ENCODE data around the gene ATF6.
"Not testable (repeated sequence)": the region's sequence is repeated elsewhere in the genome, so short reads cannot be mapped to it uniquely, and the experiment has no call there.

The ATF6 gene, protein sequence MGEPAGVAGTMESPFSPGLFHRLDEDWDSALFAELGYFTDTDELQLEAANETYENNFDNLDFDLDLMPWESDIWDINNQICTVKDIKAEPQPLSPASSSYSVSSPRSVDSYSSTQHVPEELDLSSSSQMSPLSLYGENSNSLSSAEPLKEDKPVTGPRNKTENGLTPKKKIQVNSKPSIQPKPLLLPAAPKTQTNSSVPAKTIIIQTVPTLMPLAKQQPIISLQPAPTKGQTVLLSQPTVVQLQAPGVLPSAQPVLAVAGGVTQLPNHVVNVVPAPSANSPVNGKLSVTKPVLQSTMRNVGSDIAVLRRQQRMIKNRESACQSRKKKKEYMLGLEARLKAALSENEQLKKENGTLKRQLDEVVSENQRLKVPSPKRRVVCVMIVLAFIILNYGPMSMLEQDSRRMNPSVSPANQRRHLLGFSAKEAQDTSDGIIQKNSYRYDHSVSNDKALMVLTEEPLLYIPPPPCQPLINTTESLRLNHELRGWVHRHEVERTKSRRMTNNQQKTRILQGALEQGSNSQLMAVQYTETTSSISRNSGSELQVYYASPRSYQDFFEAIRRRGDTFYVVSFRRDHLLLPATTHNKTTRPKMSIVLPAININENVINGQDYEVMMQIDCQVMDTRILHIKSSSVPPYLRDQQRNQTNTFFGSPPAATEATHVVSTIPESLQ

DNA sequence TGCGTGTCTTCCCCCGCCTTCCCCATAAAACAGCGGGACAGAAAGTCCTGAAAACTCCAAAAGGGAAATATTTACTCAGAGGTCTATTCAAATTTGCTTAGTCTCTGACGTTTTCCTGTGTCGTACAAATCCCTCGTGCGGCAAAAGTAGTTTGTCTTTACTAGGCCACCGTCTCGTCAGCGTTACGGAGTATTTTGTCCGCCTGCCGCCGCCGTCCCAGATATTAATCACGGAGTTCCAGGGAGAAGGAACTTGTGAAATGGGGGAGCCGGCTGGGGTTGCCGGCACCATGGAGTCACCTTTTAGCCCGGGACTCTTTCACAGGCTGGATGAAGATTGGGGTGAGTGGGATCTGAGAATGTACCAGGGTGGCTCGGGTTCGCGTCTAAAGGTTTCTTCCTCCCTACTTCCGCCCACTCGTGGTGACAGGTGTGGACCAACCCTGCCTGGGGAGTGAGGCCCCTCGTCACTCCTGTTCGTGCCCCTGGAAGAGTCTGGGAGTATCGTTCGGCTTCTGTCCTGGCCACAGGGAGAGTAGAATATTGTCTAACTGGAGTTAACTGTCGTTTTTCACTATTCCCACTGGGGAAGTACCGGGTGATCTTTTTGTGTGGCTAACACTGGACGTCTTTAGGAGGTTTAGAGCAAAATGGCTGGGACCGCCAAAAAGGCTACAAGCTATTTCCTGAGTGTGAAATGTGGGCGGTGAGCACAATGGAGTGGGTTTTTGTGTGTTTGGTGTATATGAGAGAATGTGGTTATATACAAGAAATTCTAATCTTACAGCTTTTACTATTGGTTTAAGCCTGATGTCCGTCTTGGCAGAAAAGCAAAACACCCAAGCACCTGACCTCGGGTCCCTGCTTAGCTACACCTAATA is at the start of gene ATF6:
Gene ATF6, plus strand, starts transcription at position 219 of the 880 bp plus-strand sequence. Its CDS starts 41 bp downstream, at position 260.
- peak; percentile 91 for DNase-seq (ENCODE audit: low spot score)

DNA sequence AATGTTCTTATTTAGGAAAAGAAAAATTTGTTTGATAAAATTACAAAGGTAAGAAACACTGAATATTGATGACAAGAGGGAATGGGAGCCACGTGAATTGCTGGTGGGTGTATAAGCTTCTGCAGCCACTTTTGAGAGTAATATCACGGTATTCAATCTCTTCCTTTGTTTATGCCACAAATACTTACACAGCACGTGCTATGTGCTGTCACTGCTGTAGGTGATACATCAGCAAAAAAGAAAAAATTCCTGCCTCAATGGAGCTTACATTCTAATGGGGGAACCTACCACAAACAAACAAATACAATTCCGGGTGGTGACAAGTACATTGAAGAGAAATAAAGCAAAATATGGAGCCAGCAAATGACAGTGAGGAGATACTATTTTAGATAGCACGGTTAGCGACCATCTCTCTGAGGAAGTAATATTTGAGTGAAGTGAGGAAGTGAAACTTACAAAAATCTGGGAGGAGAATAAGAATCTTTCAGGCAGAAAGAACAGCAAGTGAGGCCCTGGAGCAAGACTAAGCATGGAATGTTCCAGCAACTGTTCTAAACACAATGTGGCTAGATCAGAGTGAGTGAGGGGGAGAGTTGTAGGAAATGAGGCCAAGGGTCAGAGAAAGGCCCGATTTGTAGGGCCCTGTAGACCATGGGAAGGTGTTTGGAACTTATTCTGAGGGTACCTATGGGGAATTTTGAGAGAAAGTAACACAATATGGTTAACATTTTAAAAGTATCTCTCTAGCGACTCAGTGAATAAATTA is 47.4 kb upstream of the ATF6 start:
- DNase-seq (ENCODE audit: low spot score) = no peak

DNA sequence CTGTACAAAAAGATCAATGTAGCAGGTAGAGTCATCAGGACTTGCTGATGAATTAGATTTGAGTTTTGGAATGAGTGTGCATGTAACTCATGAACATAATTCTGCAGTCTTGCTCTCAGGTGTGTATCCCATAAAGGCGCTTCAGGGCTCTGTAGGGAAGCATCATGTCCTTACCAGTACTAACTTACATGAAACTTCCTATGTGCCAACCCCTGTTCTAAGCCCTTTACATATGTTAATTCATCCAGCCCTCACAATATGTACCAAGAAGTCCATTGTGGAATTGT is 46.9 kb upstream of the ATF6 start:
- no peak for DNase-seq (ENCODE audit: low spot score)

DNA sequence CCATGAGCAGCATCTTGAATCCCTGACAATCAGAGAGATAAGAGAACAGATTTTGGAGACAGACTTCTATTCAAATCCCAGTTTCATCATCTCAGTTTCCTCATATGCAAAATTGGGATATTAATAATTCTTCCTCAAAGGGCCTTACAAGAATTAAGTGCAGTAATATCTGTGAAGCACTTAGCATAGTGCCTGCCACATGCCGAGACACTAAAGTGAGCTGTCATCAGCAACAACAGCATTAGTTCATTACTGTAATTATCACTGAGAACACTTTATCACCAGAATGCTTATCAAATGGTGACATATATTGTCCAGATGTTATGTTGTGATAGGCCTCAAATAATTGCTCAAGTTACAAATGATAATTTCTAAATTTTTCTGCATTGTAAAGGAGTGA is 45.7 kb upstream of the ATF6 start:
- no peak for DNase-seq (ENCODE audit: low spot score)

DNA sequence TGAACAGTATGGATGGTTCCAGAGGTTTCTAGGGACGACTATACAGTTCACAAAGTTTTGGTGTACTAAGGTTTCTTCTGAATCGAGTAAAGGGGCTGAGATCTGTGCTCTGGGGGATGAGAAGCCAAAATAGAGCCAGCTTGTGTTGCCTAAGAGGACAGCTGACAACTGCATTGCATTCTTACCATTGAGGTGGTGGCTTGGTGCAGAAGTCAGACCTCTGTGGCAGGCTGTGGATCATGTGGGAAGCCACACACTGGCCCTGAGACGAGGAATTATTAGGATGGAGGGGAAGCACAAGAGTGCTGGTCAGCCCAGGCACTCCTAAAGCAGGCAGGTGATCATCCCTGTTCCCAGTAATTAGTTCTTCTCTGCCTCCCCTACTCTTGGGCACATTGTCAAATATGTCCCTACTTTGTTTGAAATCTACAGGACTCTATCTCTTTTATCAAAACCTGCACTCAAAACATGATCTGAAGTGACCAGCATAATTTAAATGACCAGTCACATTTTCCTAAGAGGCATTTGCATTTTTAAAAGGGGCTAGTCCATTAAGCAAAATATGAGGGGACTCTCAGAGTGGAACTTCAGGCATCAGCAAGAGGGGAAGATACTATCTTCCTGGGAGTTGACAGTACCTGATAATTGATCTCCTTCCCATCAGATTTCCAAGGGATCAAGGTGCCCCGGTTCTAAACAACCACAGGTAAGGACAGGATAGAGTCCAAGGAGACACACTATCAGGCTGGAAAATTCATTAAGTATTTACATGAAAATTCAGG is 45.0 kb upstream of the ATF6 start, which contains the start of gene FCRLB:
Gene FCRLB, plus strand, starts transcription at position 589 of the 782 bp plus-strand sequence. CDS start 1,129 bp downstream, outside the sequence.
- DNase-seq (ENCODE audit: low spot score) = no peak

DNA sequence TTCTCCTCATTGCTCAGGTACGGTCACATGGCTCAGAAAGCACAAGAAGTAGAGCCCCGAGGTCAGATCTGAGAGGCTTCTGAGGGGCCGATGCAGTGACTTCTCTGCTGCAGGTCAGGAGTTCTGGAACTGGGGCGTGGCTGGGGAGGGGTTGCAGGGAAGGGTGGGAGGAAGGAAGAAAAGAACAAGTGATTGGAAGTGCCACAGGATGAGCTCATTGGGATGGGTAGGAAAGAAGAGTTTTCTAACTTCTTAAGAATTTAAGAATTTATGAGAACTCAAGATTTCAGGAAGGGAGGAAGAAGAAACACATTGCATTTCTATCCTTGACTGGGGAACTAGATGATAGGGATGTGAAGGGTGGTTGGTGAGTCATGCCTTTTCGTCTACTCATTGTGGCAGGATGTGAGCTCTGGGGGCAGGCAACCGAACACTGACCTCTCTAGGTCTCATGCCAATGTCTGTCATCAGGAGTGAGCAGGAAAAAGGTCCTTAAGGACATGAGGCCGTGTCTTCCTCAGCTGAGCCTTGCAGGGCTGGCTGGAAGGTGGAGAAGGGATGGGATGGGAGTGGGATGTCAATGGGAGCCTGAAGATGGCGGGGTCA is 44.3 kb upstream of the ATF6 start:
- no peak for DNase-seq (ENCODE audit: low spot score)

DNA sequence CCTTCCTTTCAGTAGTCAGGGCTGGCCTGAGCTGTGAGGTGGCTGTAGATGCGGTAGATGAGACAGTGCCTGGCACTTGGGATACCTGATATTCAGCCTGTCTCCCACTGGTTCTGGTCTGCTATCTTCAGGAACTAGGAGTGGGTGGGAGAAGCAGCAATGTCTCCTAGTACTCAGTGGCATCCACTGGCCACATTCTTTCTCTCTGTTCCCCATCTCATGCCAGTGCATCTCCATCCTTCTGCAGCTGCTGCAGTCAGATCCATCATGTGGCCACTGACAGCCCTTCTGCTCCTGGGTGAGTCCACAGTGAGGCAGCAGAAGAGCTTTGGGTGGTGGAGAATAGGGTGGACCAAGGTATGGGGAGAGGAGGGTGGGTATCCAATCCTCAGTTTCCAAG is 43.7 kb upstream of the ATF6 start:
- no peak for DNase-seq (ENCODE audit: low spot score)

DNA sequence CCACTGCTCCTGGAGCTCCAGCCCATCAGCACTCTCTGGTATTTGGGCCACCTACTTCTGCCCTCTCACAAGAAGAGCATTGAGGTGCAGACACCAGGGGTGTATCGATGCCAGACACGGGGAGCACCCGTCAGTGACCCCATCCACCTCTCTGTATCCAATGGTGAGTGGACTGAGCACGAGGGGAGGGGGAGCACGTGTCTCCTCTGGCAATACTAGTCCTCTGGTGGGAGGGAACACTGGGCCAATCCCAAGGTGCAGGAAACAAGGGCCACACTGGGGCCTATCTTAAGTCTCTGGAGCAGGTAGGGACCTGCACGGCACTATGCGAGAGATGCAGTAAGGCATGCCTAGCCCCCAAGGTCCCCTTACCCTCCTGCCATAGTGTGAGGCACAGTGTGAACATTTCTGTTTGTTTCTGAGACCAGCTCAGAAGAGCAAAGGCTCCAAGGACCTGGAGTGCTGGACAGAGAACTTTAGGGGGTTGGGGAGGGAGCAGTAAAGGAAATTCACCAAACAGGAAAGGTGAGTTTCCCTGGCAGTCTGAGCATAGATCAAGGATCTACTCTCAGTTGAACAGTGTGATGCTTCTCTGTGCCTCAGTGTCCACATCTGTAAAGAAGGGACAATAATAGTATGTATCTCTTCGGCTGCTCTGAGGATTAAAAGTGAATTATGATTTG is 42.5 kb upstream of the ATF6 start:
- no peak for DNase-seq (ENCODE audit: low spot score)

DNA sequence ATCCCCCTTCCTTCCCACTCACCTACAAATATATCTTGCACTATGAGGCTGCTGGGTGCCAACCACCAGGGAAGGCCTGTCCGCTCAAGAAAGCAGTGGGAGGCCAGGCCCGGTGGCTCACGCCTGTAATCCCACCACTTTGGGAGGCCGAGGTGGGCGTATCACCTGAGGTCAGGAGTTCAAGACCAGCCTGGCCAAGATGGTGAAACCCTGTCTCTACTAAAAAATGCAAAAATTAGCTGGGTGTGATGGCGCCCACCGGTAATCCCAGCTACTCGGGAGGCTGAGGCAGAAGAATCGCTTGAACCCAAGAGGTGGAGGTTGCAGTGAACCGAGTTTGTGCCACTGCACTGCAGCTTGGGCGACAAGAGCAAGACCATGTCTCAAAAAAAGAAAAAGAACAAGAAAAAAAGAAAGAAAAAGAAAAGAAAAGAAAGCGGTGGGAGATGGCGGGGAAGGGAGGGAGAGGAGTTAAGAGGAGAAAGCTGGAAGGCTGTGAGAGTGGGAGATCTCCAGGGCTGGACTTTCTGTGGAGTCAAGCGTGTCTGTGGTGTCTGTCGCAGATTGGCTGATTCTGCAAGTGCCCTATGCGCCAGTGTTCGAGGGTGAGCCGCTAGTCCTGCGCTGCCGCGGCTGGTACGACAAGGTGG is 40.7 kb upstream of the ATF6 start:
- not testable (repeated sequence) for DNase-seq (ENCODE audit: low spot score)

DNA sequence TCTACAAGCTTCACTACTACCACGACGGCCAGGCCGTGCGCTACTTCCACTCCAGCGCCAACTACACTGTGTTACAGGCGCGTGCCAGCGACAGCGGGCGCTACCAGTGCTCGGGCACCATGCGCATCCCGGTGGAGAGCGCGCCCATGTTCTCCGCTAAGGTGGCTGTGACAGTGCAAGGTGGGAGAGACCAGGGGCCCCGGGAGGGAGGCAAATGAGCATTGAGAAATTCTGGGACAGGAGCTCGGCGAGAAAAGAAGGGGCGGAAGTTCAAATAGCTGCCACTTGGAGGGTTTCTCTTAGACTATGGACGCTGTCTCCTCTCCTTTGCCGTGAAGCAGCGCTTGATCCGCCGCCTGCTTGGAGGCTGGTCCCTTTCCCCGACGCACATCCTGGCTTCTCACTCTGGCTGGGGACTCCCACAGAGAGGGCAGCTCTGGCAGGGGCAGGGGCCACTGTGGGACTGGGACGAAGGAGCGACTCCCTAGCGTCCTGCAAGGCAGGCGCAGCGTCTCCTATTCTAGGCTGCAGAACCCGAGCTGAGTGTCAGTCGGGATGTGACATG is 40.1 kb upstream of the ATF6 start:
- DNase-seq (ENCODE audit: low spot score) = peak; percentile 59

DNA sequence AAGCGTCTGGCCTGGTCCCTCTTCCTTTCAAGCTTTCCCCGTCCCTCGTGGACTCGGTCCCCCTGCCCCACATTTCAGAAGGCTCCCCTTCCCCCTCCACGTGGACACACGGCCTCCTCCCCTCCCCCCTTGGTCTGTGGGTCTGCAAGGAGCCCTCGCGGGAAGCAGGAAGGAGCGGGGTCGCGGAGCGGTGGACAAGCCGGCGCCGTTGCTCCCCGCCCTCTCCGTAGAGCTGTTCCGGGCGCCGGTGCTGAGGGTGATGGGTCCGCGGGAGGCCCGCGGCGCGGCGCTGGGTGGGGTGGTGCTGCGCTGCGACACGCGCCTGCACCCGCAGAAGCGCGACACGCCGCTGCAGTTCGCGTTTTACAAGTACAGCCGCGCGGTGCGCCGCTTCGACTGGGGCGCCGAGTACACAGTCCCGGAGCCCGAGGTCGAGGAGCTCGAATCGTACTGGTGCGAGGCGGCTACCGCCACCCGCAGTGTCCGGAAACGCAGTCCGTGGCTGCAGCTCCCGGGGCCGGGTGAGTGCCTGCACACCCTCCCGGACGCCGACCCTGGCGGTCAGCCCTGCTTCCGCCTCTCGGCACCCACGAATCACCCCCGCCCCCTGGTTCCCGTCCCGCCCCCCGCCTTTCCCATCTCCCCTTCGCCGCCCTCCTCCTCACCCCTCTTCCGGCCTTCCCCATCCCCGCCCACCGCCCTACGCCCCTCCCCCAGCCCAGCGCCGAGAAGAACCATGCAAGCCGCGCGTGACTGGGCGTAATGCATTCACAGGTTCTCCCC is 39.5 kb upstream of the ATF6 start:
- peak; percentile 80 for DNase-seq (ENCODE audit: low spot score)

DNA sequence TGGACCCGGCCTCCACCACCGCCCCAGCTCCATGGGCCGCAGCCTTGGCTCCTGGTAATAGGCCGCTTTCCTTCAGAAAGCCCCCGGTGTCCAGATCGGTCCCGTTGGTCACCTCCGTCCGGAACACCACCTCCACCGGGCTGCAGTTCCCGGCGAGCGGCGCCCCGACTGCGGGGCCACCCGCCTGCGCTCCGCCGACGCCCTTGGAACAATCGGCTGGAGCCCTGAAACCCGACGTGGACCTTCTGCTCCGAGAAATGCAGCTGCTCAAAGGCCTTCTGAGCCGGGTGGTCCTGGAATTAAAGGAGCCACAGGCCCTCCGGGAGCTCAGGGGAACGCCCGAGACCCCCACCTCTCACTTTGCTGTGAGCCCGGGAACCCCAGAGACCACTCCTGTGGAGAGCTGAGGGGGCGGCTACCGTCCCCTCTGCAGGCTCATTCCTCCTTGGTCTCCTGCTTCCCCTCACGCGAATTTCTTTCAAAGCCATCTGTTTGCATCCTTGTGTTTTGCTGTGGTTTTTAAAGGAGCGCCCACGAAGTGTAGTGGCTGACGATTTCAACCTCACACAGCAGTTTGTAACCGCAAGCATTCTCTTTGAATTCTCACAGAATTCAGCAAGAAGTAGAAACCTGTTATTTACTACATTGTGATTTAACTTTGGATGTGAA is 38.7 kb upstream of the ATF6 start:
- peak; percentile 42 for DNase-seq (ENCODE audit: low spot score)

DNA sequence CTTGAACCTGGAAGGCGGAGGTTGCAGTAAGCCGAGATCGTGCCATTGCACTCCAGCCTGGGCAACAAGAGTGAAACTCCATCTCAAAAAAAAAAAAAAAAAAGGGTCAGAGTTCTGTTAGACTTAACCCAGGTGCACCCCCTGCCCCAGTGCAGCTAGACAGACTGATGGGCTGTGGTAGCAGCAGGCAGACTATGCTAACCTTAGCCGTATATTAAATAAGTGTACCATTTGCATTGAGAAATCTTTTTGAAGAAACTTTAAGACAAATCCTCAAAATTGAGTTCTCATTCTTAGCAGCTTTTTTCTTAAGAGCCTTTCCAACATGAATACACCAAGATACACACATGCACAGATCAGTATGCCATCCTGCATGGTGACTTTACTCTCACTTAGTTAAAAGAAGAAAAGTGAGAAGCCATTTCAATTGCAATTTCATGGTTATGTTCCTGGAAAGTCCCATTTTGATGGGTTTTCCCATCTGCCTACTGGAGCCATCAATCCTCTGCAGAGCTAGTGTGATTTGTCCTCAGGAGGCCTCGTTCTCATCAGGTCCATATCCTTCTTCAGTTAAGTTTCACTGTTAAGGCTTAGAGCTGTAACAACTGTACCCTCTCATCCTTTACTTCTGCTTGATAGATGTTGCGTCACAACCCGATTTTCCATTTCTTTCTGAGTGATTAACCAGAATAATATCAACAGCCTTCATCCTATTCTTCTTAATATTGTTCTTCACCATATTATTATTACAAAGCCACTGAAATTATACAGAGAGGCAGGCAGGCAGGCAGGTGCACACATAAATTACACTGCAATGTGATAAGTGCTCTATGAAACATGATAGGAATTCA is 37.5 kb upstream of the ATF6 start:
- DNase-seq (ENCODE audit: low spot score) = no peak

DNA sequence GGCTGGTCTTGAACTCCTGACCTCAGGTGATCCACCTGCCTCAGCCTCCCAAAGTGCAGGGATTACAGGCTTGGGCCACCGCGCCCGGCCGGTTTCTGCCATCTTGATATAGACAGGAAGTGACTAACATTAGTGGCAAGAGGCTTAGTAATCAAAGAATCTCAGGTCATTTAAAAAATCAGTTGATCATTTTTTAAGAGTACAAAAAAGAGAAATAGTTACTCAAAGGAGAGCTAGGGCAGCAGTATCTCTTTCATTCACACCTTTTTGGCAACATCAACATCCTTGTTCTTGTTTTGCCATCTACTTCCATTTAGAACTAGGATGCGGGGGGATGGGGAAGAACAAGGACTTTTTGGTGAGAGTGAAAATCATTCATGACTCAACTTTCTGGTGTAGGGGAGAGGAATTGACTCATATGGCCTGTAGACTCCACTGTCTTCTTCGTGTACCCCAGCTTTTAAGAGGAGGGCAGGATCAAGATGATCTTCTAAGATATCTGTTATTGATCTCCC is 36.0 kb upstream of the ATF6 start:
- DNase-seq (ENCODE audit: low spot score) = no peak

DNA sequence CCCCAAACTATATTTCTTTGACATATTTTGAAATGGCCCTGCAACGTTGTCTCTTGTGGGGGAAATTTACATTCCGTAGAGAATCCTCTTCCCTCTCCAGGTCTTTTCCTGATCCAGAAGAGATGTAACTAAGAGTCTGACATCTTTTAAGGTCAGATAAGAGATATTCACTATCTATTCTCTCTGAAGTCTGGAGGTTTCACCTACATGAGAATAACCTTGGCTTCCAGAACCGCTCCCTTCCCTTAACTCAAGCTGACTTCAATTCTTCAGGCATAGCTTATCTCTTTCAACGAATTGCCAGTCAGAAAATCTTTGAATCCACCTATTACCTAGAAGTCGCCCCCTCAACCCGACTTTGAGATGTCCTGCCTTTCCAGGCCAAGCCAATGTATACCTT is 34.9 kb upstream of the ATF6 start:
- no peak for DNase-seq (ENCODE audit: low spot score)

DNA sequence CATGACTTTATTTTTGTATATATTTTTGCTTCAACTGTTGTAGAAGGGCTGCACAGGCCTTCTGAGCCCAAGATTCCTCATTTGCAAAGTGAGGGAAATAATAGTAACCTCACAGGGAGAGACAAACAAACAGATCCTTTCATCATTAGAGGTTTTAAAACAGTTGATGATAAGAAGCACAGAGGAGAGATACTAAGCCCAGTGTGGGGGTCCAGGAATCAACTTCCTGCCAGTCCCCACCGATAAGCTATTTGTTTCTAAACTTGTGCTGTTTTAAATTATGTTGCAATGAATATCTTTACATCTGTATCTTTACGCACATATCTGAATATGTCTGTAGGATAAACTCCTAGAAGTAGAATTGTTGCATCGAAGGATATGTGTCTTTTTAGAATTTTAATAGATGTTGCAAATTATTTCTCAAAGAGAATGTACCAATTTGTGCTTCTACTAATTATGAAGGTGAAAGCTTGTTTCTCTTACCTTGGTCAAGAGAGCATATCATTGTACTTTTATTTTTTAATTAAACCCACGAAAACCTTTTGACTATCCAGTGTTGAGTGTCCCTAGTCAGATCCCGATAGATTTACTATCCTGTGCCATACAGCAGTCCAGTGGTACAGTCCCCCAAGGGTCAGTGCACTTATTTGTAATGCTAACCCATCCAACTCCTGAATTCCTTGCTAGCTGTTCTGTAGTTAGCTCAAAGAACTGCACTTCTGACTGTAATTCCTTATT is 34.0 kb upstream of the ATF6 start:
- no peak for DNase-seq (ENCODE audit: low spot score)

Data from cerebellar cortex (tissue), 1 donor.